ENCODE measurements around the gene TCF25. TPM values are rescaled to one million over a fixed set of nuclear protein-coding genes. Genes with fewer than 3 reads are reported as not detected.
"Not testable (repeated sequence)": the region's sequence is repeated elsewhere in the genome, so short reads cannot be mapped to it uniquely, and the experiment has no call there.

TCF25 gene
- polyA plus RNA-seq, 1 experiment, result 219 TPM

- POLR2A ChIA-PET, result no interaction called here
- TF ChIP-seq CTCF (IDR thresholded peaks at IDR 0.05; ENCODE audit: insufficient read depth, low read depth, low read length), result no peak
Measured at GRCh38 chr16:89828870-89829629, 44.3 kb upstream of the TCF25 start.

GRCh38 chr16:89829630-89830437 is 43.6 kb upstream of the TCF25 start:
- TF ChIP-seq CTCF (IDR thresholded peaks at IDR 0.05; ENCODE audit: insufficient read depth, low read depth, low read length), result no peak
- no peaks in the 10 kb centered on the region for H3K27me3 ChIP-seq (ENCODE audit: control insufficient read depth, insufficient read depth, low read length)
- POLR2A ChIA-PET, result no interaction called here
- no peak for DNase-seq (ENCODE audit: low read depth)
- CTCF ChIA-PET, result interaction anchor here (2.0 kb wide), 1 partner anchor 31 kb away, joined by 6 read pairs; no protein-coding TSS in a partner anchor
- H3K36me3 ChIP-seq (ENCODE audit: control insufficient read depth, insufficient read depth, low read length), result no peaks in the 10 kb centered on the region
- no peak overlapping the region for H3K4me3 ChIP-seq (ENCODE audit: low read depth, low read length)

More at GRCh38 chr16:89828870-89829629, 44.3 kb upstream of the TCF25 start:
- CTCF ChIA-PET, result interaction anchor here (2.0 kb wide), 1 partner anchor 31 kb away, joined by 6 read pairs; no protein-coding TSS in a partner anchor
- H3K27me3 ChIP-seq (ENCODE audit: control insufficient read depth, insufficient read depth, low read length), result no peaks in the 10 kb centered on the region
- DNase-seq (ENCODE audit: low read depth), result no peak
- peak overlapping the region; percentile 64 for H3K4me3 ChIP-seq (ENCODE audit: low read depth, low read length)
- no peaks in the 10 kb centered on the region for H3K36me3 ChIP-seq (ENCODE audit: control insufficient read depth, insufficient read depth, low read length)

- ChIA-PET CTCF (interaction anchor here (1.1 kb wide), 1 partner anchor 29 kb away, joined by 5 read pairs; no protein-coding TSS in a partner anchor), POLR2A (no interaction called here)
- Histone ChIP-seq H3K27me3 (ENCODE audit: control insufficient read depth, insufficient read depth, low read length) (no peaks in the 10 kb centered on the region), H3K4me3 (ENCODE audit: low read depth, low read length) (no peak overlapping the region), H3K36me3 (ENCODE audit: control insufficient read depth, insufficient read depth, low read length) (no peaks in the 10 kb centered on the region)
- DNase-seq (ENCODE audit: low read depth), result no peak
- no peak for TF ChIP-seq CTCF (IDR thresholded peaks at IDR 0.05; ENCODE audit: insufficient read depth, low read depth, low read length)
Measured at GRCh38 chr16:89831810-89832328, 41.5 kb upstream of the TCF25 start.

GRCh38 chr16:89833664-89834363 is 39.6 kb upstream of the TCF25 start:
- H3K27me3 ChIP-seq (ENCODE audit: control insufficient read depth, insufficient read depth, low read length); H3K36me3 ChIP-seq (ENCODE audit: control insufficient read depth, insufficient read depth, low read length); POLR2A ChIA-PET; DNase-seq (ENCODE audit: low read depth); H3K4me3 ChIP-seq (ENCODE audit: low read depth, low read length): not testable (repeated sequence)
- CTCF ChIA-PET, result interaction anchor here (1.3 kb wide), 1 partner anchor 134 kb away, joined by 3 read pairs; no protein-coding TSS in a partner anchor

GRCh38 chr16:89834813-89835363 is 38.5 kb upstream of the TCF25 start:
- CTCF ChIA-PET; DNase-seq (ENCODE audit: low read depth); H3K36me3 ChIP-seq (ENCODE audit: control insufficient read depth, insufficient read depth, low read length); POLR2A ChIA-PET; H3K27me3 ChIP-seq (ENCODE audit: control insufficient read depth, insufficient read depth, low read length); H3K4me3 ChIP-seq (ENCODE audit: low read depth, low read length): not testable (repeated sequence)

GRCh38 chr16:89836484-89836883 is 36.9 kb upstream of the TCF25 start:
- H3K4me3 ChIP-seq (ENCODE audit: low read depth, low read length); POLR2A ChIA-PET; DNase-seq (ENCODE audit: low read depth); H3K27me3 ChIP-seq (ENCODE audit: control insufficient read depth, insufficient read depth, low read length); H3K36me3 ChIP-seq (ENCODE audit: control insufficient read depth, insufficient read depth, low read length): not testable (repeated sequence)
- CTCF ChIA-PET, result interaction anchor here (2.0 kb wide), 1 partner anchor 24 kb away, joined by 8 read pairs; no protein-coding TSS in a partner anchor
